ENCODE results near the gene ARMCX1.

- TF ChIP-seq CTCF (IDR thresholded peaks at IDR 0.05; ENCODE audit: extremely low read depth in 1 of 2, insufficient read depth in 1 of 2, low read depth in 1 of 2, low read length in 2 of 2) (no peak), POLR2A (IDR thresholded peaks at IDR 0.05; ENCODE audit: low read depth, low read length) (no peak), POLR2AphosphoS5 (IDR thresholded peaks at IDR 0.05; ENCODE audit: insufficient read depth, low read depth, low read length) (no peak), FOS (IDR thresholded peaks at IDR 0.05; ENCODE audit: borderline replicate concordance, insufficient read depth, low read length) (no peak), MYC (IDR thresholded peaks at IDR 0.05; ENCODE audit: low read depth, low read length) (no peak), EZH2 (IDR thresholded peaks at IDR 0.05; ENCODE audit: borderline replicate concordance, low read depth, low read length, severe bottlenecking) (no peak), JUN (IDR thresholded peaks at IDR 0.05; ENCODE audit: borderline replicate concordance, insufficient read depth, insufficient read length, low read depth) (no peak), GATA2 (IDR thresholded peaks at IDR 0.05; ENCODE audit: insufficient read depth, insufficient read length, low read depth, low read length) (no peak), MAX (IDR thresholded peaks at IDR 0.05; ENCODE audit: insufficient read depth, insufficient read length) (no peak)
Observed at GRCh38 chrX:101602077-101602476, 51.7 kb downstream of the ARMCX1 start.
